BE2C (cell line): Measurements from ENCODE around the gene BLNK.

ENCODE experiments used
- DNase-seq: peaks from one replicate; pipeline ENCODE4 v3.0.0-alpha.2; 2020
- H3K27me3 ChIP-seq: fragments of 250-450 bp; sonication (Bioruptor Pico); 2 replicates; pipeline ENCODE4 v1.5.1; 2020; ENCODE audit warnings: mild to moderate bottlenecking
- H3K36me3 ChIP-seq: fragments of 250-450 bp; sonication (Bioruptor Pico); 2 replicates; pipeline ENCODE4 v1.5.1; 2020; ENCODE audit warnings: mild to moderate bottlenecking
- H3K4me1 ChIP-seq: fragments of 250-450 bp; sonication (Bioruptor Pico); 2 replicates; pipeline ENCODE4 v1.5.1; 2020
- H3K4me3 ChIP-seq: 2 replicates; pipeline ENCODE4 v1.5.1; 2011; ENCODE audit warnings: low read depth, low read length
- H3K9me3 ChIP-seq: fragments of 250-450 bp; sonication (Bioruptor Pico); 2 replicates; pipeline ENCODE4 v1.5.1; 2020
- CTCF ChIP-seq: IDR thresholded peaks from 2 replicates; pipeline ENCODE4 v1.5.1; 2012; ENCODE audit warnings: mild to moderate bottlenecking, low read depth, low read length

Gene BLNK

GRCh38 chr10:96153070-96153469, 118.3 kb downstream of the BLNK start:
- Histone ChIP-seq H3K4me3 (no peak overlapping the region), H3K36me3 (peaks cover 9% of the 10 kb centered on the region; the same call in 1 of the 2 replicates), H3K9me3 (no peaks in the 10 kb centered on the region), H3K4me1 (no peaks in the 10 kb centered on the region), H3K27me3 (no peaks in the 10 kb centered on the region)
- DNase-seq = no peak
- TF ChIP-seq CTCF = no peak

GRCh38 chr10:96152437-96152836, 118.9 kb downstream of the BLNK start:
- Histone ChIP-seq H3K36me3 (peaks cover 9% of the 10 kb centered on the region; the same call in 1 of the 2 replicates), H3K27me3 (no peaks in the 10 kb centered on the region), H3K4me1 (no peaks in the 10 kb centered on the region), H3K9me3 (no peaks in the 10 kb centered on the region), H3K4me3 (no peak overlapping the region)
- DNase-seq = no peak
- no peak for TF ChIP-seq CTCF
